ENCODE data around the gene PARD3B. TPM values are rescaled to one million over a fixed set of nuclear protein-coding genes. Genes with fewer than 3 reads are reported as not detected.

PARD3B gene
- total and polyA plus RNA-seq, 2 donors from 2014 or later, result 5.3 to 29.6 TPM

- Histone ChIP-seq H3K4me3 (ENCODE audit: low read length in 3 of 3) (no peak overlapping the region), H3K4me1 (ENCODE audit: control insufficient read depth in 2 of 3, insufficient read depth in 2 of 3, low read depth in 1 of 3, low read length in 3 of 3) (no peaks in the 10 kb centered on the region), H3K9ac (ENCODE audit: low read length in 3 of 3) (no peak overlapping the region), H3K27me3 (ENCODE audit: control insufficient read depth, insufficient read depth, low read length) (no peaks in the 10 kb centered on the region), H3K9me3 (ENCODE audit: control insufficient read depth in 2 of 3, insufficient read depth in 1 of 3, low read length in 3 of 3) (no peaks in the 10 kb centered on the region), H3K36me3 (ENCODE audit: control insufficient read depth in 2 of 3, insufficient read depth in 3 of 3, low read length in 3 of 3) (no peaks in the 10 kb centered on the region), H3K27ac (ENCODE audit: low read depth in 2 of 2, low read length in 2 of 2) (no peak overlapping the region)
- intact Hi-C loops (cut with DNase I), result no loop called here
- DNase-seq, result no peak
- no peak for TF ChIP-seq CTCF (IDR thresholded peaks at IDR 0.05; ENCODE audit: borderline replicate concordance, extremely low read depth, insufficient read depth)
- FAIRE-seq, result no peak
Measured at GRCh38 chr2:205070889-205071288, 525.6 kb downstream of the PARD3B start.

GRCh38 chr2:205073433-205074020 lies 528.3 kb downstream of the PARD3B start:
- no peak for DNase-seq
- no peak for TF ChIP-seq CTCF (IDR thresholded peaks at IDR 0.05; ENCODE audit: borderline replicate concordance, extremely low read depth, insufficient read depth)
- Histone ChIP-seq H3K27me3 (ENCODE audit: control insufficient read depth, insufficient read depth, low read length) (no peaks in the 10 kb centered on the region), H3K4me3 (ENCODE audit: low read length in 3 of 3) (no peak overlapping the region), H3K4me1 (ENCODE audit: control insufficient read depth in 2 of 3, insufficient read depth in 2 of 3, low read depth in 1 of 3, low read length in 3 of 3) (no peaks in the 10 kb centered on the region), H3K9ac (ENCODE audit: low read length in 3 of 3) (no peak overlapping the region), H3K36me3 (ENCODE audit: control insufficient read depth in 2 of 3, insufficient read depth in 3 of 3, low read length in 3 of 3) (no peaks in the 10 kb centered on the region), H3K27ac (ENCODE audit: low read depth in 2 of 2, low read length in 2 of 2) (no peak overlapping the region), H3K9me3 (ENCODE audit: control insufficient read depth in 2 of 3, insufficient read depth in 1 of 3, low read length in 3 of 3) (no peaks in the 10 kb centered on the region)
- no peak for FAIRE-seq
- intact Hi-C loops (cut with DNase I), result no loop called here

GRCh38 chr2:205076405-205076804 lies 531.1 kb downstream of the PARD3B start:
- no peak for FAIRE-seq
- H3K27me3 ChIP-seq (ENCODE audit: control insufficient read depth, insufficient read depth, low read length), result no peaks in the 10 kb centered on the region
- intact Hi-C loops (cut with DNase I), result no loop called here

More at GRCh38 chr2:205076405-205076804, 531.1 kb downstream of the PARD3B start:
- Histone ChIP-seq H3K27ac (ENCODE audit: low read depth in 2 of 2, low read length in 2 of 2) (no peak overlapping the region), H3K36me3 (ENCODE audit: control insufficient read depth in 2 of 3, insufficient read depth in 3 of 3, low read length in 3 of 3) (no peaks in the 10 kb centered on the region), H3K4me3 (ENCODE audit: low read length in 3 of 3) (no peak overlapping the region), H3K9ac (ENCODE audit: low read length in 3 of 3) (no peak overlapping the region), H3K9me3 (ENCODE audit: control insufficient read depth in 2 of 3, insufficient read depth in 1 of 3, low read length in 3 of 3) (no peaks in the 10 kb centered on the region), H3K4me1 (ENCODE audit: control insufficient read depth in 2 of 3, insufficient read depth in 2 of 3, low read depth in 1 of 3, low read length in 3 of 3) (no peaks in the 10 kb centered on the region)
- no peak for TF ChIP-seq CTCF (IDR thresholded peaks at IDR 0.05; ENCODE audit: borderline replicate concordance, extremely low read depth, insufficient read depth)
- DNase-seq, result no peak
